Measurements from ENCODE around the gene MIGA1.

GRCh38 chr1:77768006-77768405 lies 11.4 kb upstream of the MIGA1 start:
- TF ChIP-seq SUZ12 (IDR thresholded peaks at IDR 0.05; ENCODE audit: extremely low read depth, insufficient read depth, insufficient read length) (no peak), ZNF274 (IDR thresholded peaks at IDR 0.05; ENCODE audit: low read depth, low read length) (no peak), YY1 (IDR thresholded peaks at IDR 0.05; ENCODE audit: insufficient read depth, insufficient read length) (no peak)
